ENCODE results near the gene GRAMD4.

GRAMD4 gene

DNA sequence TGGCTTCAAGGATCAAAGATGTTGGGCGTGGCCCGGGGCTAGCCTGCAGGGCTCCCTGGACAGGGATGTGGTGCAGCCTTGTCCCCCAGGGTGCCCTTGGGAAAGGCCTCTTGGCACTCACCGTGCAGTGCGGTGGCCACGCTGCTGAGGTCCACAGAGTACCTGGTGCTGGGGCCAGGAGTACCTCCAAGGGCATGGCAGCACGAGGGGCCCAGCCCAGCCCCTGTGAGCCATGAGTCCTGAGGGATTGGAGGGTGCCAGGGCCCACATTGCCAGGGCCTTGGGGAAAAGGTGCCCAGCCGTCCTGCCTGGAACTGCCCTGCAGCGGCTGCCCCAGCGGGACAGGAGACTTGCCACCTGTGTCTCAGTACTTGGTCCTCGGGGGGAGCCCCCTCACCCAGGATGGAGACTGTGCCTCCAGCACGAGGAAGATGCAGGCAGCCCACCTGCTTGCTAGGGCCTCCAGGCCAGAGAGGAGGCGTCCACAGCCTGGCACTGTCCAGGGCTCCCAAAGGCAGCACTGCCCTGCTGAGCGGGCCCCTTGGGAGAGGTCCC lies 44.2 kb downstream of the GRAMD4 start:
- no peak for TF ChIP-seq JUND (IDR thresholded peaks at IDR 0.05; ENCODE audit: low read depth)
- no peak for DNase-seq (ENCODE audit: low read depth in 1 of 2, low spot score in 1 of 2)
- in situ Hi-C loops (cut with HindIII; ENCODE audit: low pct_unique_long_range_greater_than_20kb, low sequenced_read_pairs), result no loop called here

DNA sequence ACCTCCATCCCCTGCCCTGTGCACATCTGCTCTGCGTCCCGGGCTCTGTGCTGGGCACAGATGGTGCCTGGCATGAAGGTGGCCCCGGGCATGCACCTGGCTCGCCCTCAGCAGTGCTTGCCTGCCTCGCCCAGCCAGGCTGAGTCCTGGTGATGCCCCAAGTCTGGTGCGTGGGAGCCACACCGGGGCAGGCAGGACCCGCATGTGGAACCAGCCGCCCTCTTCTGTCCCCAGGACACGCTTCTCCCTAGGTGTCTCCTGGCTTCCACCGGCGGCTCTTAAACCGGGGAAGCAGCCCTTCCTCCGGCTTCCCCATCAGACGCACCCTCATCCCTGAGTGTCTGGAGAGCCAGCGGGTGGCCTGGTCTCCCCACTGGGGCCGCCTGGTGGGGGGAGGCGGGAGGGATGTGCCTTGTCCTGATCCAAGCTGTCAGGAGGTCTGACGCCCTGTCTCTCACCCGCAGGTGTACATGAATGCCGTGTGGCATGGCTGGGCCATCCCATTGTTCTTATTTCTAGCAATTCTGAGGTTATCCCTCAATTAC lies 45.0 kb downstream of the GRAMD4 start:
- DNase-seq (ENCODE audit: low read depth in 1 of 2, low spot score in 1 of 2), result no peak
- TF ChIP-seq JUND (IDR thresholded peaks at IDR 0.05; ENCODE audit: low read depth), result no peak
- in situ Hi-C loops (cut with HindIII; ENCODE audit: low pct_unique_long_range_greater_than_20kb, low sequenced_read_pairs), result no loop called here

DNA sequence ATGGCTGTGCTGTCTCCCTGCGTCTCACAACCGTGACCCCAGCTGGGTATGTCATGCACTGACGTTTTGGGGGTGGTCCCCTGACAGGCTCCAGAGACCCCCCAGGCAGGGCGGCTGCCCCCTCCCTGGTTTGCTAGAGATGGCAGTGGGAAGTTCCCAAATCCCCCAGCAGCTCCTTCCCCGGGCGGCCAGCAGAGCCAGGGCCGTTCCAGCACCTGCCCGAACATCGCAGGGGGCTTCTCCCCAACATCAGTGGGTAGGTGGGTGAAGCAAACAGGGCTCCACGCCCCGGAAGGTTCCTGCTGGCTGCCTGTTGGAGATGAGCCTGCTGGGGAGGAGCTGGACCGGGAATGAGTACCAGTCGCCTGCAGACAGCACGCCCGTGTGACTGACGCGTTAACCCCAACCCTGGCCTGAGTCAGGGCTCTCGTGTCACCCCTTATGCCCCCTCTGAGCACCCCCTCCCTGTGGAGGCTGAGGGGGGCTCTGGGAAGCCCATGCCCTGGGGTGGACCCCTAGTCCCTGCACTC lies 45.6 kb downstream of the GRAMD4 start:
- TF ChIP-seq JUND (IDR thresholded peaks at IDR 0.05; ENCODE audit: low read depth), result no peak
- no peak for DNase-seq (ENCODE audit: low read depth in 1 of 2, low spot score in 1 of 2)
- in situ Hi-C loops (cut with HindIII; ENCODE audit: low pct_unique_long_range_greater_than_20kb, low sequenced_read_pairs), result no loop called here

DNA sequence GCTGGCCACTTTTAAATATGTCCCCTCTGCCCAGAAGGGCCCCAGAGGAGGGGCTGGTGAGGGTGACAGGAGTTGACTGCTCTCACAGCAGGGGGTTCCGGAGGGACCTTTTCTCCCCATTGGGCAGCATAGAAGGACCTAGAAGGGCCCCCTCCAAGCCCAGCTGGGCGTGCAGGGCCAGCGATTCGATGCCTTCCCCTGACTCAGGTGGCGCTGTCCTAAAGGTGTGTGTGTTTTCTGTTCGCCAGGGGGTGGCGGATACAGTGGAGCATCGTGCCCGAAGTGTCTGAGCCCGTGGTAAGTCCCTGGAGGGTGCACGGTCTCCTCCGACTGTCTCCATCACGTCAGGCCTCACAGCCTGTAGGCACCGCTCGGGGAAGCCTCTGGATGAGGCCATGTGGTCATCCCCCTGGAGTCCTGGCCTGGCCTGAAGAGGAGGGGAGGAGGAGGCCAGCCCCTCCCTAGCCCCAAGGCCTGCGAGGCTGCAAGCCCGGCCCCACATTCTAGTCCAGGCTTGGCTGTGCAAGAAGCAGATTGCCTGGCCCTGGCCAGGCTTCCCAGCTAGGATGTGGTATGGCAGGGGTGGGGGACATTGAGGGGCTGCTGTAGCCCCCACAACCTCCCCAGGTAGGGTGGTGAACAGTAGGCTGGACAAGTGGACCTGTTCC lies 46.5 kb downstream of the GRAMD4 start:
- no peak for DNase-seq (ENCODE audit: low read depth in 1 of 2, low spot score in 1 of 2)
- in situ Hi-C loops (cut with HindIII; ENCODE audit: low pct_unique_long_range_greater_than_20kb, low sequenced_read_pairs), result no loop called here
- no peak for TF ChIP-seq JUND (IDR thresholded peaks at IDR 0.05; ENCODE audit: low read depth)

DNA sequence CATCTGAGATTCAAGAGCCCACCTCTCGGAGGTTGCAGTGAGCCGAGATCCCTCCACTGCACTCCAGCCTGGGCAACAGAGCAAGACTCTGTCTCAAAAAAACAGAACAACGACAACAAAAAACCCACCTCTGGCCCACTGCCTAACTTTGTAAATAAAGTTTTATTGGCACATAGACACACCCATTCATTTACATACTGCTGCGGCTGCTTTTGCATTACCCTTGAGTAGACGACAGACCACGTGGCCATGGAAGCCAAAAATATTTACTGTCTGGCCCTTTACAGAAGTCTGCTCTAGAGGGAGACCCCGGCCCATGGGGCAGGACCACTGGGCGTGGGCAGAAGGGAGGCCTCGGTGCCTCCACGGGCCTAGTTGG lies 47.0 kb downstream of the GRAMD4 start:
- in situ Hi-C loops (cut with HindIII; ENCODE audit: low pct_unique_long_range_greater_than_20kb, low sequenced_read_pairs), result no loop called here
- DNase-seq (ENCODE audit: low read depth in 1 of 2, low spot score in 1 of 2), result no peak
- no peak for TF ChIP-seq JUND (IDR thresholded peaks at IDR 0.05; ENCODE audit: low read depth)

DNA sequence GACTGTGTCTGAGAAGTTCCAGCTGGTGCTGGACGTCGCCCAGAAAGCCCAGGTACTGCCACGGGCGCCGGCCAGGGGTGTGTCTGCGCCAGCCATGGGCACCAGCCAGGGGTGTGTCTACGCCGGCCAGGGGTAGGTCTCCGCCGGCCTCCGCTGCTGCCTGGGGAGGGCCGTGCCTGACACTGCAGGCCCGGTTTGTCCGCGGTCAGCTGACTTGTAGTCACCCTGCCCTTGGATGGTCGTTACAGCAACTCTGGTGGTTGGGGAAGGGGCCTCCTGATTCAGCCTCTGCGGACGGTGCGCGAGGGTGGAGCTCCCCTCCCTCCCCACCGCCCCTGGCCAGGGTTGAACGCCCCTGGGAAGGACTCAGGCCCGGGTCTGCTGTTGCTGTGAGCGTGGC lies 47.9 kb downstream of the GRAMD4 start:
- DNase-seq (ENCODE audit: low read depth in 1 of 2, low spot score in 1 of 2), result no peak
- in situ Hi-C loops (cut with HindIII; ENCODE audit: low pct_unique_long_range_greater_than_20kb, low sequenced_read_pairs), result no loop called here
- no peak for TF ChIP-seq JUND (IDR thresholded peaks at IDR 0.05; ENCODE audit: low read depth)

DNA sequence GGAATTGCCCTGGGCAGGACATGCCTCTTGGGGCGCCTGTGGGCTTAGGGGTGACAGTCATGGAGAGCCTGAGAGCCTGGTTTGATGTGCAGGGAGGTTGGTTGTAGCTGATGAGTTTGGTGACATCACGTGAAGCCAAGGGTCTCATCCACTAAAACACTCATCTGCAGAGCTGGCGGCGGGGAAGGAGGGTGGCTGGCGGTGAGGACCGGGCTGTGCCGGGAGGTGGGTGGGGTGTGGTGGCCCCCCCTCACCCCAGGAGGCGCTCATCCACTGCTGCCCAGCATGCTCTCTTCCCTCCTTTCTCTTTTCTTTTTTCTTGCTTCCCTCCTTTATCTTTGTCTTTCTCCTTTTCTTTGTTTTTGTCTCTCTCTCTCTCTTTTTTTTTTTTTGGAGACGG lies 49.0 kb downstream of the GRAMD4 start:
- in situ Hi-C loops (cut with HindIII; ENCODE audit: low pct_unique_long_range_greater_than_20kb, low sequenced_read_pairs), result no loop called here
- DNase-seq (ENCODE audit: low read depth in 1 of 2, low spot score in 1 of 2), result no peak
- TF ChIP-seq JUND (IDR thresholded peaks at IDR 0.05; ENCODE audit: low read depth), result no peak

DNA sequence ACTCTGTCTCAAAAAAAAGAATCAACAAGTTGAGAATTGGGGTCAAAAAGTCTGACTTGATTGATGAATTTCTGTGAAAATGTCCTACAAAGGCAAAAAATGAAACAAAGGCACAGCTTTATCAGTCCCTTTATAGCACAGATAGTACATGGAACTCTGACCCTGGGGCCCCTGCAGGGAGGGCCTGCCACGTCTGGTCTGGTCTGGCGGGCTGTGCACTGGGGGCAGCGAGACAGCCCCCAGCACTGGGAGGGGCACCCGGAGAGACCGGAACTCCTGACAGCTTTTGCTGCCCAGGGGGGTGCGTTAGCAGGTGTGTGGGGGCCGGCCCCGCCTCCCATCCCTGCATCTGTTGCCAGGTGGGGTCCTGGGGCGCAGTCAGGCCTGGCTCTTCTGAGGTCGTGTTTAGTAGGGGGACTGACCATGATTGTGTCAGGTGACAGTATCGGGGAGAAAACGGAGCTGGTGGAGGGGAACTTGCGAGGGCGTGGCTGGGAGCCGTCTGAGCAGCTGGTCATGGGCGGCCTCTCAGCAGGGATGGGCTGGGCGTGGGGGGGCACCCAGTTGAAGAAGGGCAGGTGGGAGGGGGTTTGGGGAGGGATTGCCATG lies 51.7 kb downstream of the GRAMD4 start:
- DNase-seq (ENCODE audit: low read depth in 1 of 2, low spot score in 1 of 2), result no peak
- no peak for TF ChIP-seq JUND (IDR thresholded peaks at IDR 0.05; ENCODE audit: low read depth)
- in situ Hi-C loops (cut with HindIII; ENCODE audit: low pct_unique_long_range_greater_than_20kb, low sequenced_read_pairs), result no loop called here

DNA sequence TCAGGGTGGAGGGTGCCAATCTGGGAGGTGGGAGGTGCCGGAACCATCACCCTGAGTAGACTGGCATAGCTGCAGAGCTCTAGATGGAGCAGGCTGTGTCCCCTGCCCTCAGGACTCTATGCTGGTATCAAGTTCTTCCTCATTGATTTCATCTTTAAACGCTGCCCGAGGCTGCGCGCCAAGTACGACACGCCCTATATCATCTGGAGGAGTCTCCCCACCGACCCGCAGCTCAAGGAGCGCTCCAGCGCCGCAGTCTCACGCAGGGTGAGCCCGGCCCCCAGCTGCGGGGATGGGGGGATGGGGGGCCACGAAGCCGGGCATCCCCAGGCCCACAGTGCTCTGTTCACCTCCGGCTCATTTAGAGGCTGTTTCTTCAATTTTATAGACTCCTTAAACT lies 52.5 kb downstream of the GRAMD4 start:
- no peak for TF ChIP-seq JUND (IDR thresholded peaks at IDR 0.05; ENCODE audit: low read depth)
- in situ Hi-C loops (cut with HindIII; ENCODE audit: low pct_unique_long_range_greater_than_20kb, low sequenced_read_pairs), result no loop called here
- no peak for DNase-seq (ENCODE audit: low read depth in 1 of 2, low spot score in 1 of 2)

DNA sequence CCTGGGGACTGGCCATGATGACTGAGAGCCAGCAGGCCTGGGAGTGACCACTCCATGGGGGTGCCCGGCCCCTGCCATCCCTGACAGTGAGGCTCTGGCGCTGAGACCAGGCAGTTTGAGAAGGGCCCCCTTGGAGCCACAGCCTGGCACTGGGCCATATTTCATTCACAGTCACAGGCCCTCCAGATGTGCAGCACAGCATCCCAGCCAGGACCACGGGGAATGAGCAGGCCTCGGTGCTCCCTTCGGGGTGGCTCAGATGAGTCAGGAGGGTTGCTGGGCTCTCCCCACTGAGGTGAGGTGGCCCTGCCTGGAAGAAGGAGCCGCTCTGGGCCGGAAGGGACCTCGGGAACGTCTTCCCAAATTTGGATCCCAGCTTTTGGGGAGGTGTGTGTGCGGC lies 53.0 kb downstream of the GRAMD4 start:
- no peak for TF ChIP-seq JUND (IDR thresholded peaks at IDR 0.05; ENCODE audit: low read depth)
- in situ Hi-C loops (cut with HindIII; ENCODE audit: low pct_unique_long_range_greater_than_20kb, low sequenced_read_pairs), result no loop called here
- no peak for DNase-seq (ENCODE audit: low read depth in 1 of 2, low spot score in 1 of 2)

DNA sequence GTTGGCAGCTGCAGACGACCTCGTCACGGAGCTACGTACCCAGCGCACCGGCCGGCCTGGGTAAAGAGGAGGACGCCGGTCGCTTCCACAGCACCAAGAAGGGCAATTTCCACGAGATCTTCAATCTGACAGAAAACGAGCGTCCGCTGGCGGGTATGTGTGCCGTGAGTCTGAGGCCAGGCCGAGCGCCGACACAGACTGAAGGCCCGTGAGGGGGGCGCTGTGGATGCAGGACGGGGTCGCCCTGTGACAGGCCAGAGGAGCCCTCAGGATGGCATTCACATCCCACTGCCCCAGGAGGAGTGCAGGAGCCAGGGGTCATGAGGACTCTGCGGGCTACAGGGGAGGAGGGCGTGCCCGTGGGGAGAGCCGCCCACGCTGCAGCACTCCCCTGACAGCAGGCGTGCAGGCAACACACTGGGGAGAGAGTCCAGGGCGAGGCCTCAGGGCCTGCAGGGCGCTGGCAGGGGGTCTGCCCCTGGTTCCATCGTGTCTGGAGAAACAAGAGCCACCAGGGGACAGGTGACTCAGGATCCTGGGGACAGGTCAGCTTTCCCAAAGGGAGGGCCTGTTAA lies 53.6 kb downstream of the GRAMD4 start:
- in situ Hi-C loops (cut with HindIII; ENCODE audit: low pct_unique_long_range_greater_than_20kb, low sequenced_read_pairs), result no loop called here
- no peak for TF ChIP-seq JUND (IDR thresholded peaks at IDR 0.05; ENCODE audit: low read depth)
- DNase-seq (ENCODE audit: low read depth in 1 of 2, low spot score in 1 of 2), result no peak

DNA sequence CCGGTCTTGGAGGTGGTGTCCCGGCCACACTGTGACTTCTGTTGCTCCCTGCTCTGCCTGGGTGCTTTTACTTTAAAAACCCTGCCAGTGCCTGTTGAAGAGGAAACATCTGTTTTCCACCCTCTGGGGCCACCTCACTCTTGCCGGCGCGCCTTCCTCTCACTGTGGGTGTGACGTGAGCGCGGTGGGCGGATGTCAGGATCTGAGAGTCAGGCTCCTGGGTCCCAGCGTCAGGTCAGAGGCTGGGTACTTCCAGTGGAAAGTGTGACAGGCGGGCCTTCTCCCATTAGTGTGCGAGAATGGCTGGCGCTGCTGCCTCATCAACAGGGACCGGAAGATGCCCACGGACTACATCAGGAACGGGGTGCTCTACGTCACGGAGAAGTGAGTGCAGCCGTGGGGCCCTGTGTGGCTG lies 54.2 kb downstream of the GRAMD4 start:
- in situ Hi-C loops (cut with HindIII; ENCODE audit: low pct_unique_long_range_greater_than_20kb, low sequenced_read_pairs), result no loop called here
- no peak for TF ChIP-seq JUND (IDR thresholded peaks at IDR 0.05; ENCODE audit: low read depth)
- no peak for DNase-seq (ENCODE audit: low read depth in 1 of 2, low spot score in 1 of 2)

DNA sequence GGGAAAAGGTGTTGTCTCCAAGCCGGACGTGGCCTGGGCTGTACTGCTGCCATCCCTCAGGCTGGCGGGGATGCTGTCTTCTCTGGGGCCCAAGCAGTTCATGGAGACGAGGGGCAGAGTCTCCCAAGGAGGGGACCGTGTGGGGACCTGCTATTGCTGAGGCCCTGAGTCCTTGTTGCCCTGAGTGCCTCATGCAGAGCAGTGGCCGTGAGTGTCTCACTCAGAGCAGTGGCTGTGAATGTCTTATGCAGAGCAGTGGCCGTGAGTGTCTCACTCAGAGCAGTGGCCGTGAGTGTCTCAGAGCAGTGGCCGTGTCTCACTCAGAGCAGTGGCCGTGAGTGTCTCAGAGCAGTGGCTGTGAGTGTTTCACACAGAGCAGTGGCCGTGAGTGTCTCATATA lies 54.7 kb downstream of the GRAMD4 start:
- DNase-seq (ENCODE audit: low read depth in 1 of 2, low spot score in 1 of 2), result no peak
- in situ Hi-C loops (cut with HindIII; ENCODE audit: low pct_unique_long_range_greater_than_20kb, low sequenced_read_pairs), result no loop called here
- TF ChIP-seq JUND (IDR thresholded peaks at IDR 0.05; ENCODE audit: low read depth), result no peak
